IMR-90 (cell line): ENCODE results near the gene PRMT5.

Source experiments
- CEBPB ChIP-seq: IDR thresholded peaks from 2 replicates; pipeline ENCODE4 v1.6.1; 2012; ENCODE audit warnings: low read depth, low read length, improper control_type of control experiment
- CTCF ChIP-seq: conservative IDR thresholded peaks from 2 replicates; pipeline ENCODE4 v1.5.1; 2012; ENCODE audit warnings: mild to moderate bottlenecking, low read depth, low read length, improper control_type of control experiment
- MAZ ChIP-seq: IDR thresholded peaks from 2 replicates; pipeline ENCODE4 v1.6.1; 2012; ENCODE audit warnings: low read depth, mild to moderate bottlenecking, low read length, improper control_type of control experiment, moderate library complexity, borderline replicate concordance
- MXI1 ChIP-seq: IDR thresholded peaks from 2 replicates; pipeline ENCODE4 v1.6.1; 2012; ENCODE audit warnings: low read depth, mild to moderate bottlenecking, low read length, moderate library complexity, borderline replicate concordance
- NFE2L2 ChIP-seq: fragments of 150-350 bp; IDR thresholded peaks from 2 replicates; pipeline ENCODE4 v1.6.1; 2016; ENCODE audit warnings: low read depth, mild to moderate bottlenecking, low read length
- POLR2A ChIP-seq: IDR thresholded peaks from 2 replicates; pipeline ENCODE4 v1.6.1; 2012; ENCODE audit warnings: mild to moderate bottlenecking, low read depth, low read length
- RCOR1 ChIP-seq: IDR thresholded peaks from 2 replicates; pipeline ENCODE4 v1.6.1; 2012; ENCODE audit warnings: mild to moderate bottlenecking, low read length, improper control_type of control experiment; ENCODE audit not compliant: insufficient replicate concordance
- RFX5 ChIP-seq: IDR thresholded peaks from 2 replicates; pipeline ENCODE4 v1.8.0; 2012; ENCODE audit warnings: low read depth, mild to moderate bottlenecking, low read length, moderate library complexity

- TF ChIP-seq CTCF (no peak), POLR2A (no peak), RCOR1 (no peak), MXI1 (no peak), MAZ (no peak), CEBPB (no peak), NFE2L2 (no peak), RFX5 (no peak)
Measured at GRCh38 chr14:22971152-22971551, 42.0 kb upstream of the PRMT5 start.
